Neural cell (in vitro differentiated cells): ENCODE results near the gene CKAP5. TPM values are rescaled to one million over a fixed set of nuclear protein-coding genes. Genes with fewer than 3 reads are reported as not detected.

ENCODE experiments used
- H2AFZ ChIP-seq: fragments of 200-600, 300-800 bp; sonication (generic), shearing (Covaris generic); 2 replicates; pipeline ENCODE4 v1.6.0; 2014; ENCODE audit warnings: low read depth, mild to moderate bottlenecking, antibody characterized with exemption, low read length, moderate library complexity
- H3F3A ChIP-seq: fragments of 200-600 bp; shearing (Covaris generic); 2 replicates; pipeline ENCODE4 v1.6.1; 2016; ENCODE audit warnings: mild to moderate bottlenecking, moderate library complexity, mixed read lengths, antibody characterized with exemption, low read length; ENCODE audit not compliant: insufficient read depth, poor library complexity, severe bottlenecking
- H3K27ac ChIP-seq: fragments of 200-600, 300-800 bp; sonication (generic), shearing (Covaris generic); 2 replicates; pipeline ENCODE4 v1.5.1; 2014; ENCODE audit warnings: mild to moderate bottlenecking, low read length, moderate library complexity
- H3K27me3 ChIP-seq: fragments of 300-800, 200-600 bp; sonication (generic), shearing (Covaris generic); 2 replicates; pipeline ENCODE4 v1.6.0; 2014; ENCODE audit warnings: mild to moderate bottlenecking, low read depth, low read length, moderate library complexity; ENCODE audit not compliant: insufficient read depth
- H3K36me3 ChIP-seq: fragments of 300-800, 200-600 bp; sonication (generic), shearing (Covaris generic); 2 replicates; pipeline ENCODE4 v1.5.1; 2014; ENCODE audit warnings: mild to moderate bottlenecking, antibody characterized with exemption, low read length, moderate library complexity; ENCODE audit not compliant: insufficient read depth
- H3K4me2 ChIP-seq: fragments of 300-800, 200-600 bp; sonication (generic), shearing (Covaris generic); 2 replicates; pipeline ENCODE4 v1.6.0; 2014; ENCODE audit warnings: mild to moderate bottlenecking, low read length
- H3K4me3 ChIP-seq: fragments of 300-800, 200-600 bp; sonication (generic), shearing (Covaris generic); 2 replicates; pipeline ENCODE4 v1.5.1; 2014; ENCODE audit warnings: mild to moderate bottlenecking, low read length, moderate library complexity
- H3K79me2 ChIP-seq: fragments of 200-600 bp; shearing (Covaris generic); replicated peaks from 2 replicates; pipeline ENCODE4 v1.6.0; 2014; ENCODE audit warnings: mild to moderate bottlenecking, low read length, moderate library complexity; ENCODE audit not compliant: insufficient read depth
- H3K9ac ChIP-seq: fragments of 300-800, 200-600 bp; sonication (generic), shearing (Covaris generic); 2 replicates; pipeline ENCODE4 v1.6.1; 2016; ENCODE audit warnings: mild to moderate bottlenecking, low read length, mixed read lengths
- H3K9me2 ChIP-seq: fragments of 200-600 bp; shearing (Covaris generic); 2 replicates; pipeline ENCODE4 v1.6.1; 2016; ENCODE audit warnings: mild to moderate bottlenecking, low read length, mixed read lengths; ENCODE audit not compliant: insufficient read depth
- H3K9me3 ChIP-seq: fragments of 200-600, 300-800 bp; sonication (generic), shearing (Covaris generic); 2 replicates; pipeline ENCODE4 v1.6.1; 2016; ENCODE audit warnings: mild to moderate bottlenecking, mixed run types, low read length, moderate library complexity, mixed read lengths
- H4K20me1 ChIP-seq: fragments of 200-600 bp; shearing (Covaris generic); 2 replicates; pipeline ENCODE4 v1.6.1; 2016; ENCODE audit warnings: mild to moderate bottlenecking, mixed run types; ENCODE audit not compliant: insufficient read depth
- CTCF ChIP-seq: fragments of 450-650 bp; IDR thresholded peaks from 2 replicates; pipeline ENCODE4 v1.5.1; 2014; ENCODE audit warnings: antibody characterized with exemption, mild to moderate bottlenecking, moderate library complexity; ENCODE audit not compliant: poor library complexity, severe bottlenecking
- EP300 ChIP-seq: fragments of 450-650 bp; conservative IDR thresholded peaks from 2 replicates; pipeline ENCODE4 v1.6.1; 2014; ENCODE audit warnings: antibody characterized with exemption, mild to moderate bottlenecking, moderate library complexity; ENCODE audit not compliant: poor library complexity, severe bottlenecking
- EZH2 ChIP-seq: fragments of 200-600, 300-800 bp; shearing (Covaris generic), sonication (generic); IDR thresholded peaks from 2 replicates; pipeline ENCODE4 v1.6.1; 2014; ENCODE audit warnings: antibody characterized with exemption, low read length, borderline replicate concordance, mild to moderate bottlenecking; ENCODE audit not compliant: insufficient read depth, poor library complexity, severe bottlenecking
- MXI1 ChIP-seq: fragments of 450-650 bp; conservative IDR thresholded peaks from 2 replicates; pipeline ENCODE4 v1.6.1; 2014; ENCODE audit warnings: antibody characterized with exemption, mild to moderate bottlenecking; ENCODE audit not compliant: poor library complexity, severe bottlenecking
- POLR2AphosphoS5 ChIP-seq: IDR thresholded peaks from 2 replicates; pipeline ENCODE4 v1.6.1; 2012
- RAD21 ChIP-seq: fragments of 450-650 bp; conservative IDR thresholded peaks from 2 replicates; pipeline ENCODE4 v1.6.1; 2014; ENCODE audit warnings: antibody characterized with exemption, mild to moderate bottlenecking, moderate library complexity
- SMC3 ChIP-seq: fragments of 450-650 bp; conservative IDR thresholded peaks from 2 replicates; pipeline ENCODE4 v1.6.1; 2014; ENCODE audit warnings: antibody characterized with exemption, mild to moderate bottlenecking, moderate library complexity; ENCODE audit not compliant: poor library complexity
- TAF1 ChIP-seq: IDR thresholded peaks from 2 replicates; pipeline ENCODE4 v1.6.1; 2012; ENCODE audit warnings: low read depth
- polyA plus RNA-seq: library from polyadenylated mRNA; depleted of rRNA; stranded (reverse); fragments of >200 nt; gene quantifications from 2 replicates; pipeline ENCODE4 v1.2.3, GENCODE V29; 2014
- TF ChIP-seq, protein P1 (sequence below): IDR thresholded peaks from 2 replicates; pipeline ENCODE4 v1.6.1; 2012; ENCODE audit warnings: borderline replicate concordance

Gene CKAP5
- polyA plus RNA-seq, 1 donor from 2014 or later: 90.3 TPM

GRCh38 chr11:46760429-46761128 lies 85.5 kb downstream of the CKAP5 start:
- no peaks in the 10 kb centered on the region for H3F3A ChIP-seq
- H3K27ac ChIP-seq: no peak overlapping the region
- H3K4me3 ChIP-seq: no peak overlapping the region
- H3K9ac ChIP-seq: no peak overlapping the region
- H3K79me2 ChIP-seq: no peaks in the 10 kb centered on the region
- H4K20me1 ChIP-seq: no peaks in the 10 kb centered on the region
- TF ChIP-seq RAD21: no peak
- no peak for TF ChIP-seq MXI1
- TF ChIP-seq TAF1: no peak
- TF ChIP-seq EP300: no peak
- TF ChIP-seq, protein P1, sequence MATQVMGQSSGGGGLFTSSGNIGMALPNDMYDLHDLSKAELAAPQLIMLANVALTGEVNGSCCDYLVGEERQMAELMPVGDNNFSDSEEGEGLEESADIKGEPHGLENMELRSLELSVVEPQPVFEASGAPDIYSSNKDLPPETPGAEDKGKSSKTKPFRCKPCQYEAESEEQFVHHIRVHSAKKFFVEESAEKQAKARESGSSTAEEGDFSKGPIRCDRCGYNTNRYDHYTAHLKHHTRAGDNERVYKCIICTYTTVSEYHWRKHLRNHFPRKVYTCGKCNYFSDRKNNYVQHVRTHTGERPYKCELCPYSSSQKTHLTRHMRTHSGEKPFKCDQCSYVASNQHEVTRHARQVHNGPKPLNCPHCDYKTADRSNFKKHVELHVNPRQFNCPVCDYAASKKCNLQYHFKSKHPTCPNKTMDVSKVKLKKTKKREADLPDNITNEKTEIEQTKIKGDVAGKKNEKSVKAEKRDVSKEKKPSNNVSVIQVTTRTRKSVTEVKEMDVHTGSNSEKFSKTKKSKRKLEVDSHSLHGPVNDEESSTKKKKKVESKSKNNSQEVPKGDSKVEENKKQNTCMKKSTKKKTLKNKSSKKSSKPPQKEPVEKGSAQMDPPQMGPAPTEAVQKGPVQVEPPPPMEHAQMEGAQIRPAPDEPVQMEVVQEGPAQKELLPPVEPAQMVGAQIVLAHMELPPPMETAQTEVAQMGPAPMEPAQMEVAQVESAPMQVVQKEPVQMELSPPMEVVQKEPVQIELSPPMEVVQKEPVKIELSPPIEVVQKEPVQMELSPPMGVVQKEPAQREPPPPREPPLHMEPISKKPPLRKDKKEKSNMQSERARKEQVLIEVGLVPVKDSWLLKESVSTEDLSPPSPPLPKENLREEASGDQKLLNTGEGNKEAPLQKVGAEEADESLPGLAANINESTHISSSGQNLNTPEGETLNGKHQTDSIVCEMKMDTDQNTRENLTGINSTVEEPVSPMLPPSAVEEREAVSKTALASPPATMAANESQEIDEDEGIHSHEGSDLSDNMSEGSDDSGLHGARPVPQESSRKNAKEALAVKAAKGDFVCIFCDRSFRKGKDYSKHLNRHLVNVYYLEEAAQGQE: no peak
- no peak for TF ChIP-seq CTCF
- no peak for TF ChIP-seq POLR2AphosphoS5
- TF ChIP-seq EZH2: no peak
- no peak for TF ChIP-seq SMC3
- H3K27me3 ChIP-seq: no peaks in the 10 kb centered on the region
- H3K9me2 ChIP-seq: no peaks in the 10 kb centered on the region
- H3K36me3 ChIP-seq: peaks cover 14% of the 10 kb centered on the region
- H3K9me3 ChIP-seq: no peaks in the 10 kb centered on the region
- H3K4me2 ChIP-seq: no peak overlapping the region
- H2AFZ ChIP-seq: no peak overlapping the region

DNA sequence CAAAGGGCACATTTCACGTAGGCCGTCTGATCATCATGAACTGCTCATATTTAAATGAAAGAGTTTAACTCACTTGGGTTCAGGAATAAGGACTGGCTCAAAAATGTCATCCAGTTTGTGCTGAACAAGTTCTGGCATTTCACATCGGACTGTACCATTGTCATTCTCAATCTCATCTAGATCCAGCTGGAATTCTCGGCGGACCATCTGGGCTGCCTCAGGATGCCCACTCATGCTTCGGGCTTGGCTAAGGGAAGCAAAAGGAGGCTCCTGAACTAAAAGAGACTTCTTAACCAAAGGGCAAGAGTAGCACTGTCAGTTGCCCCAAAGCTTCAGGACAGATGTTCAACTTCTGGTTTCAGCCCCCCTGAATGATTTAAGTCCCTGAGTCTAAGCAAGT lies 86.9 kb downstream of the CKAP5 start:
- Histone ChIP-seq H3K9me3 (no peaks in the 10 kb centered on the region), H2AFZ (no peak overlapping the region), H3K4me3 (no peak overlapping the region), H4K20me1 (no peaks in the 10 kb centered on the region), H3K9me2 (no peaks in the 10 kb centered on the region), H3K27ac (no peak overlapping the region), H3K27me3 (no peaks in the 10 kb centered on the region), H3K79me2 (no peaks in the 10 kb centered on the region), H3K4me2 (no peak overlapping the region), H3K36me3 (peaks cover 14% of the 10 kb centered on the region), H3K9ac (no peak overlapping the region), H3F3A (no peaks in the 10 kb centered on the region)
- no peak for TF ChIP-seq POLR2AphosphoS5
- TF ChIP-seq, protein P1: no peak
